ENCODE results near the gene LRMDA.

Gene LRMDA

DNA sequence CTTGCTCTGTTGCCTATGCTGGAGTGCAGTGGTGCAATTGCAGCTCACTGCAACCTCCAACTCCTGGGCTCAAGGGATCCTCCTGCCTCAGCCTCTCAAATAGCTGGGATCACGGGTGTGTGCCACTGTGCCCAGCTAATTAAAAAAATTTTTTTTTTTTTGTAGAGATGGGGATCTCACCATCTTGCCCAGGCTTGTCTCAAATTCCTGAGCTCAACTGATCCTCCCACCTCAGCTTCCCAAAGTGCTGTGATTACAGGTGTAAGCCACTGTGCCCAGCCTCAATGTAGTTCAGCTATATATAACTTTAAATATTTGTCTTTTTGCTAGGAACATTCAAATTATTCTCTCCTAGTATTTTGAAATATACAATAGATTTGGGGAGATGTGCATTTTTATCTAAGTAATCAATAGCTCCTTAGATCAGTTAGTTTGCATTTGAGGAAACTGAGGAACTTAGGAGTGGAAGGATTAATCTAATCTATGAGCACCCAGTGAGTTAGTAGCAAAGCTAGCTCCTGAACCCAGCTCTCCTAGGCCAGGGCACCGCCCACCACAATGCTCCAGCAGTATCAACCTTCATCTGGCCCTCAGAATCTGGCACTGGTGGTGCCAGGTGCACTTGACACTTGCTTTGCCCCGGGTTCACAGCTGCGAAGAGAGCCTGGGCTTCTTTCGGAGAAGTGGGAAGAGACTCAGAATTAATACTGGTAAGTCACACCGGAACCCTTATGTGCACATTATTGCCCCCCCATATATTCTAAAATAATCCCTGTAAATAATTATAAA, 5.9 kb upstream of the LRMDA start:
- no peak for DNase-seq

DNA sequence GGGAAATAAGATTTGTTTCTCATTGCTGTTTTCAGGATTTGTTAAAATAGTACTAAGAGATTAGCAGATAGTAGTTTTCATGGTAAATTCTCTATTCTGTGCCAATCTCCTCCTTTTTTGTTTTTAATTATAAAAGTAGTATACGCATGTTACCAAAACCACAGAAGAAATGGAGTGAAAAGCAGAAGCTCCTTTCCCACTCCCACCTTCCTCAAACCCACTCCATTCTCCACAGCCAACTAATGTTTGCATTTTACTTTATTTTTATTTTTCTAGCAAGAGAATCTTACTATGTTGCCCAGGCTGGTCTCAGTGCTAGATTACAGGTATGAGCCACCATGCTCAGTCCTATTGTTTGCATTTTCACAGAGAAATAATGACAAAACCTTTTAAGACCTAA, 4.5 kb upstream of the LRMDA start:
- DNase-seq = no peak

DNA sequence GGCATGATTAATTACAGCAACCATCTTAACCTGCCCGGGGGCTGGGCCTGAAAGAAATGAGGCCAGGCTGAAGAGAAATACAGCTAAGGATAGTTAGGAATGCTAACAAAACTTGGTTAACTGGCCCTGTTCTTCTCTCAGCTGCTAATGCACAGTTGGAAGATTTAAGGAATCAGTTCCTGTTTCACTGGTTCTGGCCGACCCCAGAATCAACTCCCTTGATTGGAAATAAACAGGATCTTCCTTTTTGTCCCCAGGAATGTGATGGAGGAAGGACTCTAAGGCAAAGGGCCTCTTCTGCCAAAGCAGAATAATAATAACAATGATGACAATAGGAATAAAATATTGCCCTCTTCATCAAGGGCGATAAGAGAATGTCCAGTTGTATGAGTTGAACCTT, 3.5 kb upstream of the LRMDA start:
- DNase-seq = no peak

DNA sequence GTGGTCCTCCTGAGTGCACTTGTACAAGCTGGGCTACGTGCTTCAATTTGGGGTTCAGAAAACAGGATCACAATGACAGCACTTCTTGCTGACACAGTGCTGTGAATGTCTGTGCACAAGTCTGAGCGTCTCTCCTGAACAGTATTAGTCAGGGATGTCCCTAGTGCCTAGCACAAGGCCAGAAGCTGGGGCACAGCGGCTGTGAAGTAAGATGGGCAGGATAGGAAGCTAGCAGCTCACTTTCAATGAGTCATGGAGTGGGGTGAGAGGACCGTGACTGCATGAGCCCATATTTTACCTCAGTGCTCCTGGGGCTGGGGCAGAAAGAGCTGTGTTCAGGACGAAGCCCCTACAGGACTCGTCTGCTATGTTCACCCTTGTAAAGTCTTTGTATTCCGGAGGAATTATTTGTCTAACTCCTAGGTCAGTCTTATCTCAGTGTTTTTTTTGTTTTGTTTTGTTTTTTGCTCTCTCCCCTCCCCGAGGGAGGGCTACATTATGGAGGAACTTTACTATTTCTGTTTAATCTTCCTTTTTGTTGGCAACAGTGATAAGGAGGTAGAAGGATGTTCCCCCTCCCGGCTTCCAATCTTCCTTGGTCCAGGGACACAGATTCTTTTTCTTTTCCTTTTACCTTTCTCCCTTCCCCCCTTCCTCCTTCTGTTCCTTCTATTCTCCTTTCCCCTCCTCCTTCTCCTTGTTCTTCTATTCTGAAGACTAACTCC, 2.8 kb upstream of the LRMDA start:
- no peak for DNase-seq

DNA sequence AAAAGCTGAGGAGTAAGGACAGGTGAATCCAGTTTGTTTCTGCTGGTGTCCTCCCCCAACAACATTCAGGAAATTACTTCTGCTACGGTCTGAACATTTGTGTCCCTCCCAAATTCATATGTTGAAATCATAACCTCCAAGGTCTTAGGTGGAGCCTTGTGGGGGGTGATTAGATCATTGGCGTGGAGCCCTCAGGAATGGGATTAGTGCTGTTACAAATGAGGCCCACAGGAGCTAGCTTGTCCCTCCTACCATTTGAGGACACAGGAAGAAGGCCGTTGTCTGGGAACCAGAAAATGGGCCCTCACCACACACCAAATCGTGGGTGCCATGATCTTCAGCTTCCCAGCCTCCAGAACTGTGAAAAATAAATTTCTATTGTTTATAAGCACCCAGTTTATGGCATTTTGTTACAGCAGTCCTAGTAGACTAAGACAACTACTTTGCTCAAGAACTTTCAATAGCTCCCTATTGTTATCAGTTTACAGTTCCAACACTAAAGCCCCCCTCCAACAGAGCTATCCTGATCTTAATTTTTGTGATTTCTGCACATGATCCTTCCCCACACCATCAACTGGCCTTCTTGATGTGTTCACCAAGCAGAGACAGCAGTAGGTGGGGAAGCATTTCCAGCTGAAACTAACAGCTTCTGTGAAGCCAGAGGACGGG, 2.1 kb upstream of the LRMDA start:
- no peak for DNase-seq

DNA sequence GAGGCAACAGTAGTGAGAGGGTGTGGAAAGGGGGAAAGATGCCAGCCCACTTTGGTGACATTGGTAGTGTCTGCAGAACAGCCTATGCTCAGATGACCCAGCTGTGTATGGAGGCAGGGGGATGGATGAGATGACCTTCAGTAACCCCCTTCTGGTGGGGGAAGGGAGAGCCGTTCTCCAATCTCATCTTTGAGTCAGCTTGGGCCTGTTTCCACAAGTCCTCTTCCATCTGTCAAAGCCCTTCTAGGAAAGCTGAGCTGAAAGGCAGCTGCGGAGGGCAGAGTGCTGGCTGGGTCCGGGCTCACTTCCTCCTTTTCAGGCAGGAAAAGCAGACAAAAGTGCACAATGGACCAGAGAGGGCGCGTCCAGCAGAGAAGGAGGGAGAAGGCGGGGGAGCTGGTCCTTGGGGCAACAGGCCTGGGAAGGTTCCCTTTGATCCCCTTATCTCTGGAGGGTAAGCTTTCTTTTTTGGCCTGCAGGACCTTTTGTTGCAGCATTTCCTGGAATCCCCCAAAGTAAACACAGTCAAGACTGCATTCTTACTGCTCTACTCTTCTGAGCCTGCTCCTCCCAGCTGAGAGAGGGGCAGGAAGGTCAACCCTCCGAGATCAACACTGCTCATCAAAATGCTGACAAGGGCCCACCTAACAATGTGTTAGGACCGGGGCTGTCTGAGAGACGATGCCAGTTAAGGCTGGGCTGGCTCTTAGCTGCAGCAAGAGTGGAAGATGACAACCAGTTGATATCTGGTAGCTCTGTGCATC, 1.2 kb upstream of the LRMDA start:
- no peak for DNase-seq

DNA sequence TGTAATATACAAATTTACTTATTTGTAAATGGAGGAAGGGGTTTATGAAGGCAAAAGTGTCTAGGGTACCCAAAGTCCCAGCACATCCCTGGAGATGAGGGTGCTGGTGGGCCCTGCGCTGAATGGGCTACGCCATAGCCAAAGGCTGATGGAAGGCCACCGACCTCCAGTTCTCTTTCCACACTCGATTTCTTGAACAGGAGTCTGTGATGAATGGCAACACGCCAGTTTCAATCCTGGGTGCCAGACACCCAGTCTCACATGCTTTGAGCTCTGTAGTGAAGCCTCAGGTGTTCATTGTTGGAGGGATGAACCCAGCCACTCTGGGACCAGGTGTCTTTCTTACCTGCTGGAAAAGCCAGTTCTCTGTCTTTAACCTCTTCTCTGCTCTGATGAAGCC, 752 bp downstream of the LRMDA start:
- no peak for DNase-seq

DNA sequence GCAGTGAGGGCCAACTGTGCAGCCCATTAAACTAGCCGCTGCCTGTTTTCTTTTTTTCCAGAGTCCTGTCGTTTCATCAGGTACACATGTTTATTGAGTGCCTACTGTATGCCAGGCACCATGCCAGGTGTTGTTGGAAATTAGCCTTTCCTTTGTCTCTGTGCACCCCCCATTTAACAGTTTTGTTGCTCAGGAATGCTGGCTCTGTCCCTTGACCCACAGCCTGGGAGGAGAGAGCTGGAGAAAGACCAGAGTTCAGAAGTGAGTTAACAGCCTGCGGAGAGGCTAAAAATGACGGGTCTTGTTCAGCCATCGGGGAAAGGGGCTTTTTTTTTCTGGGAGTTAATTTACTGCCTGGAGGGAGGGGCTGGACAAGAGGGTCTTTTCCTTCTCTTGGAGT, 1.3 kb downstream of the LRMDA start:
- DNase-seq = no peak

DNA sequence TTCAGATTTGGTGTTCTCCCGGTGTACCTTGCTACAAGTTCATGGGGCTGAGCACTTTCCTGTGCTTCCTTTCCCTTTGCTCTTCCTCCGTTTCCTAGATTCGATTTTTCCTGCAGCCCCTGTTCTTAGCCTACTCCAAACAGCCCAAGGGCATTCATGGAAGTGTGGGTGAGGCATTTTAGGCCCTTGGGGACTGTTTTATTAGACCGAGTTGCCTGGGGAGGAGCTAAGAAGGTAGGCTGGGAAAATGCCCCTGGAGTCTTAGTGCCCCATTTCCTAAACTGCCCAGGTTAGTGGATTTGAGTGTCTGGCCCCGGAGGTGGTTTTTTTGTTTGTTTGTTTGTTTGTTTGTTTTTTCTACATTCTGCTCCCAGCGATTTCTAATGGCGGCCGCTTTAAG, 1.8 kb downstream of the LRMDA start:
- DNase-seq = no peak

DNA sequence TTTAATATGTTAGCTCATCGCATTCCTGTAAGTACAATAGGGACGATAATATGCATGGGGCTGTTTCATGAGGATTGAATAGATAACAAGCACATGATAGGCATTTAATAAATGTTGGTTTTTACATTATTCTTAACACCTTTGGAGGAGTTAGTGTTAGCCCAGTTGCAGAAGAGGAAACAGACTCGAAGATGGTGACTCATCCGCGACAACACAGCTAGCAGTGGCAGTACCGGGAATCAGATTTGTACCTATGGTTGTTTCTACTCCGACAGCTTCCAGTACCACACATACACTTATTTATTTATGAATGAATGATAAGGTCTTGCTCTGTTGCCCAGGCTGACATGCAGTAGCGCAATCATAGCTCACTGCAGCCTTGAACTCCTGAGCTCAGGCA, 2.9 kb downstream of the LRMDA start:
- no peak for DNase-seq

DNA sequence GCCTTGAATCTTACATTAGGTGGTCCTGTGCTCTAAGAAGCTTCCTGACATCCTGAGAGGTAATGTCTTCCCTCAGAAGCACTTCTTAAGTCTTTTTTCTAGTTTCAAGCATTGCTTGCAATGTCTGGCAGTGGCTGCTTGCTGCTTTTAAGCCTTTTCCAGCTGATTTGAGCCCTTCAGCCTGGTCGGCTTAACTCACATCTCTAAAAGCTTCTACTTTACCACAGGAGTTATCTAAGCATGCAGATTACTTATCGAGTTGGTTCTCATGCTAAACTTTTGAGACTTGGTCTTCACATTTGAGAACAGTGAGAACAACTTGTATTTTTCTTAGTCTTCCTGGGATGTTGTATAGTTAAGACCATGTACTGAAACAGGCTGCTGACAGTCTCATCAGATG, 3.9 kb downstream of the LRMDA start:
- no peak for DNase-seq

DNA sequence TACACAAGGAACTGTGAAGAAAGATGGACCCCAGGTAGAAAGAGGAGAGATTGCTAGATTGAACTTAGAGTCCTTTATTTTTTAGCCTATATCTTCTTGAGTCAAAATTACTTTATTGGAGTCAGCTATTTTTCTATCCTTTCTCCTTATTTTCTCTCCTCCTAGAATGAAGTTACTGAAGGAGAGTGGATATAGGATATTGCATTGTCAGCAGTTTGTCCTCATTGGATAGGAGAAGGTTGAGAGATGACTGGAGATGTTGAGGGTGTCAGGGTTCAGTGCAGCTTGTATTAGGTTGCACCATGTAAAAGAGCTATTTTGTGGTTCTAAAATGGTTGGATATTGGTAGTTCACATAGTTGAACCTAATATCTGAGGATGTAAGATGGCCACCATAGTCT, 5.5 kb downstream of the LRMDA start:
- no peak for DNase-seq

DNA sequence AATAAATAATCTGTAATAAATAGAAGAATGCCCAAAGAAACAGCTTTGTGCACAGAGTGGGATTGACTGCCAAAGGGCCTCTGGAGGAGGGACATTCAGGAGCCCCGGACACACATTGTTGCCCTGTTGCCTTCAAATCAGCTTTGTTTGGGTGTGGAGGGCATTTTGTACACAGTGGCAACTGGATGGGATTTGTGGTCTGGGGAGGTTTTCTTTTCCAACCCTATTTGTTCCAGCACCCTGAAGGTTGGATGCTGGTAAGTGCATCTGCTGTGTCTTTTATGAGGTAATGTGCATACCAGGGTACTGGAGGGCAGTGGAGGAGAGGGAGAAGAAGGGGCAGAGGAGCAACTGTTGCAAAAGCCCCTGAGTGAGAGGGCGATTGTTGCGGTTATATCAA, 6.3 kb downstream of the LRMDA start:
- DNase-seq = no peak

DNA sequence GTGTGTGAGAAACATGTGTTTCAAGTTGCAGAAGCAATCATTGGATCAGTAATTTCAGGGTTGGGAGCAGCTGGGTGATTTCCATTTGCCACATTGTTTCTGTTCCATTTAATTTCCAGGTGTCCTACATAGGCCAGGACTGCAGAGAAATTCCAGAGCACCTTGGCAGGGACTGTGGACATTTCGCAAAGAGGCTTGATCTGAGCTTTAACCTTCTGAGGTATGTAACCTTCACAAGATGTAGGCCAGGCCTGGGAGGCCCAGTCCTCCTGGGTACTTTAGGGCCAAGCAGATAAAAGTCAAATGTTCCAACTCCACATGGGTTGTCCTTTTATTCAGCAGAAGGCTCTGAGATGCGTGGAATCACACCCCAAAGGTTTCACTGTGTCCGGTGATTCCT, 6.9 kb downstream of the LRMDA start:
- no peak for DNase-seq

DNA sequence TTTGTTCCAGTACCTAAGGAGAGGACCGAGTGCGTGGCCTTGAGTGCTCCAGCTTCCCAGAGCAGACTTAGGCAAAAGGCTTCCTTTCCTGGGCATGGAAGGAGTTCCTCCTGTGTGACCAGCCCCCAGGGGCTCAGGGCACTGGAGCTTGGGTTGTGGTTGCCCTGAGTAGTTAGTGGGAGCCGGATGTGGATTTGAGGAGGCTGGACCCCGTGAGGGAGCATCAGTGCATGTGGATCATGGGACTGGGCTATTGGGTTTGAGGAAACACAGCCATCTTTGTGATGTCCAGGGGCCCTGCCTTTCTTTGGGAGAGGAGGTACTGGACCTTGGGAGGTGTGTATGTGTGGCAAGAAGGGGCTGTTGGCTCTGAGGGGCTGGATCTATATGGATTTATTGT, 8.4 kb downstream of the LRMDA start:
- DNase-seq = no peak

DNA sequence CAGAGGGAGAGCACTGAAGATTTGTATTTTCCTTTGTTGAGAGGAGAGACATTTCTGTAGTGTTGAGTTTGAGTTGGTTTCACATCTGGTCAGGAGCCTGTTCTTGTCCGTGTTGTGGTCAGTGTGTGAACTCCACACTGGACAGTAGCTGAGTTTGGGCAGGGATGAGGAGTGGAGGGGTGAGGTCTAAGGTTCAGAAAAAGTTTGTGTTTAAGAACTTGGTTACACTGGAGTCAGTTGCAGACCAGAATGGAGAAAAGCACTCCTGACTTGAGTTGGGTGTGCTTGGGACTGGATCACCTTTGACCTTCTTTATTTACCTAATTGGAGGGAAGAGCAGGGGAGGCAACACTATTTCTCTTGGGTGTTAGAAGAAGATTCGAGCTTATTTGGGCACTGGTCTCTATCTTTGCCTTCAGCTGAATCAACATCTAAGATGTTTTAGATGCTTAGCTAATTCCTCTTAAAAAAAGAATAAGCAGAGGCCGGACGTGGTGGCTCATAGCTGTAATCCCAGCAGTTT, 8.9 kb downstream of the LRMDA start:
- no peak for DNase-seq

DNA sequence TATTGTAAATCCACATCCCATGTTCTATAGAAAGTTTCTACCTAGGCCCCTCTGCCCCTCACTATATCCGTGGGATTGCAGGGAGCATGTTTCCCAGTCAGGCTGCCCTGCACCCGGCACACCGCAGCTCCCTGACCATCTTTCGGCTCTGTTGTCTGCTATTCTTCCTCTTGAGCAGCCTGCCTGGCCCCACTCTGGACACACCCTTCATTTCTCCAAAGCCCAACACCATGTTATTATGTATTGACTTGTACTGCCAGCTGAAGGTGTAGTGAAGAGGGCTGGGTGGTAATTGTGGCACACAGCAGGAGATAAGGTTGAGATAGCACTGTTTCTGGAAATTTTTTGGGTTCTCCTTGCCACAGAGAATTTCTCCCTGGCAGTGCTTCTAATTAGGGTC, 9.8 kb downstream of the LRMDA start:
- DNase-seq = no peak

DNA sequence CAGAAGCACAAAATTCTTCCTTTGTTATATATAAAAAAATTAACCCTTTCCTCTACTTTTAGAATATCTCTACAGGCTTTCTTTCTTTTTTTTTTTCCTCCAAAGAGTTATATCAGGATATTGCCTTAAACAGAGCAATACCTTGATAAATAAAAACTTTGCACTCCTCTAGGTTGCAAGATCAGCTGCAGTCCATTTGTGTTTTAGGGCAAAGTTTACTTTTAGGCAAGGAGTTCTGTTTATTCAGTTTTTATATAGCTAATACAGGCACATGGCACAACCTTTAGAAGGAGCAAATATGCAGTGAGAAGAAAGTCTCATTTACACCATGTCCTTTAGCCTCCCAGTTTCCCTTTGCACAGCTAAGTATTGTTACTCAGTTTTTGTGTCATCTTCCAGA, 10.3 kb downstream of the LRMDA start:
- DNase-seq = no peak

DNA sequence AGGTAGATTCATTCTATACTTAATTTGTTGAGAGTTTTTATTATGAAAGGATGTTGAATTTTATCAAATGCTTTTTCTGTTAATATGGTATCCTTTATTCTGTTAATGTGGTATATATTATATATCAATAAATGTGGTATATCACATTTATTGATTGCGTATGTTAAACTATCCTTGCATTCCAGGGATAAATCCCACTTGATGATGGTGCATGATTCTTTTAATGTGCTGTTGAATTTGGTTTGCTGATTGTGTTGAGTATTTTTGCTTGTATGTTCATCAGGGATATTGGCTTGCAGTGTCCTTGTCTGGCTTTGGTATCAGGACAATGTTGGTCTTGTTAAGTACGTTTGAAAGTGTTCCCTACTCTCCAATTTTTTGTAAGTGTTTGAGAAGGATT, 11.9 kb downstream of the LRMDA start:
- no peak for DNase-seq

DNA sequence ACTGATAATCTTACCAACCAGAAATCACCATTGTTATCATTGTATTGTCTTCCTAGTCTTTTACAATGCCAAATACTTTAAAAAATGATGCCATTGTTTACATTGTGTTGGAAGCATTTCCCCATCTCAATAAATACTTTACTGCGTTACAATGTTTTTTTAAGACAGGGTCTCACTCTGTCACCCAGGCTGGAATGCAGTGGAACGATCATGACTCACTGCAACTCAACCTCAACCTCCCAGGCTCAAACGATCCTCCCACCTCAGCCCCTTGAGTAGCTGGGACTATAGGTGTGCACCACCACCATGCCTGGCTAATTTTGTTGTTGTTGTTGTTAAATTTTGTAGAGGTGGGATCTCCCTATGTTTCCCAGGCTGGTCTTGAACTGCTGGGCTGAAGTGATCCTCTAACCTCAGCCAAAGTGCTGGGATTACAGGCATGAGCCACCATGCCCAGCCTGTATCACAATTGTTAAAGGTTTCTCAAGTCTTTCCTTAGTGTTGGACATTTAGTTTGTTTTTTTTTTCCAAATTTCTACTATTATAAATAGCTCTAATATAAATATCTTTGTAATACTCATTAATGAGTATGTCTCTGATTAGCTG, 13.5 kb downstream of the LRMDA start:
- no peak for DNase-seq

DNA sequence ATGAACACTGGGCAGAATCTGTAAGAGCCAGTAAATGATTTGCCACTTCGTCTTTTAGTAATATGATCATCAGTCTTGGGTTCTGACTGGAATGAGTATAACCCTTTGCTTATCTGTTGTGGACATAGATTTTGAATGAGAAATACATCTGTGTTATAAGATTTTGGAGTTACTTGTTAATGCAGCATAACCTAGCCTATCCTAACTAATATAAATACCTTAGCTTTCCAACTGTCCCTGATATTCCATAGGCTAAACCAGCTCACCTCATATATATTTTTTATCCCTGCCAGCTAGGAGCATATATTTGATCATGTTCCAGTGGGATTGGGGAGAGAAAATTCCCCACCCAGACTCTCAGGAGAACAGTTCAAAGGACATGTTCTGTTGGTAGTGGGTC, 15.1 kb downstream of the LRMDA start:
- no peak for DNase-seq

DNA sequence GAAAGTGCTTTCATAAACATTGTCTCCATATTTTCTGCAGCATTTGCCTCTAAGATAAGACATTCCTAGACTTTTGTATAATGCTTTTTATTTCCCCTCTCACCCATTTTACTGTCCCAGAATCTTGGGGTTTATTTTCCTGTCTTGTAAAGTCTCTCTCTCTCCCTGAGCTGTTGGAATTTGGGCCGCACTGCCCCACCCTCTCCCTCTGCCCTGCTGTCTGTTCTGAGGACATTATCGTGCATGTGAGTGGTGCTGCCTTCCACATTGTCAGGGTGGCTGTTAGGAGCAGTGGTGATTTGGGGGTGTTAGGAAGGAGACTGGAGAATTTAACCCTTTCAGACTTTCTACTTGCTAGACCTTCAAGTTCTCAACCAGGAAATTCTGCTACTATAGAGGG, 16.7 kb downstream of the LRMDA start:
- DNase-seq = no peak

Data from activated CD4-positive, alpha-beta T cell treated with anti-CD3 and anti-CD28 coated beads, Interleukin-2, Interleukin-6, amounts not matched to agents 100 ng/mL and 50 ng/mL, durations not matched to agents 16 hours and 8 hours (primary cell).